Endothelial cell of umbilical vein (primary cell): ENCODE measurements around the gene SSX2IP. TPM values are rescaled to one million over a fixed set of nuclear protein-coding genes. Genes with fewer than 3 reads are reported as not detected.
"Not testable (repeated sequence)": the region's sequence is repeated elsewhere in the genome, so short reads cannot be mapped to it uniquely, and the experiment has no call there.

Experiments used
- BruUV-seq: library from RNA; stranded (reverse); fragments of 400-500 nt; replicated peaks from 2 replicates; lab custom pipeline; 2021; lab: Mats Ljungman, UMichigan
- CTCF ChIA-PET: fragments of 300-600, 350-600 bp; sonication (Branson Sonifier 250); formaldehyde crosslinking; loops from one replicate; lab custom pipeline; 2021; ENCODE audit warnings: antibody characterized with exemption, inconsistent platforms; lab: Charles Lee
- POLR2A ChIA-PET: fragments of 300-600, 350-600 bp; sonication (Branson Sonifier 250); formaldehyde crosslinking; loops from one replicate; lab custom pipeline; 2021; ENCODE audit warnings: antibody characterized with exemption, inconsistent platforms; lab: Charles Lee
- DNase-seq: peaks from one replicate; pipeline ENCODE4 v3.0.0-alpha.2; 2011; ENCODE audit warnings: low read depth, low spot score
- FAIRE-seq: peaks from 2 replicates; lab custom pipeline; 2011; peaks lifted over from hg19 to GRCh38; lab: Jason Lieb, UNC
- H2AFZ ChIP-seq: 2 replicates; pipeline ENCODE4 v1.6.0; 2012; ENCODE audit warnings: low read depth, low read length, control low read depth, inconsistent platforms
- H3K27ac ChIP-seq: 2 replicates; pipeline ENCODE4 v1.5.1; 2011; ENCODE audit warnings: low read depth, mild to moderate bottlenecking, control low read depth, low read length, moderate library complexity; ENCODE audit not compliant: insufficient read depth
- H3K27me3 ChIP-seq, 2 experiments: 2 replicates each; pipeline versions ENCODE4 v1.6.0 to v1.6.1; 2011; ENCODE audit warnings: low read length in 2 of 2, mixed read lengths in 1 of 2; ENCODE audit not compliant: control insufficient read depth in 2 of 2, insufficient read depth in 2 of 2
- H3K36me3 ChIP-seq, 2 experiments: 2 replicates in 1 of 2; 3 replicates in 1 of 2; pipeline ENCODE4 v1.5.1; 2011; ENCODE audit warnings: low read length in 2 of 2, mild to moderate bottlenecking in 1 of 2, moderate library complexity in 1 of 2; ENCODE audit not compliant: control insufficient read depth in 2 of 2, insufficient read depth in 2 of 2; ENCODE audit errors: extremely low read depth in 1 of 2
- H3K4me1 ChIP-seq: 3 replicates; pipeline ENCODE4 v1.5.1; 2011; ENCODE audit warnings: mild to moderate bottlenecking, low read length; ENCODE audit not compliant: control insufficient read depth, insufficient read depth; ENCODE audit errors: extremely low read depth
- H3K4me2 ChIP-seq: 2 replicates; pipeline ENCODE4 v1.6.1; 2011; ENCODE audit warnings: low read length, control low read depth, mixed read lengths; ENCODE audit not compliant: insufficient read depth
- H3K4me3 ChIP-seq, 3 experiments: fragments of 200-600 bp in 1 of 3; sonication (generic), shearing (Covaris generic) in 1 of 3; replicated peaks in 1 of 3; 2 replicates each; pipeline ENCODE4 v1.5.1; 2011 to 2016; ENCODE audit warnings: control low read depth in 3 of 3, low read length in 3 of 3, mild to moderate bottlenecking in 2 of 3, inconsistent platforms in 1 of 3, low read depth in 1 of 3, moderate library complexity in 1 of 3; ENCODE audit not compliant: insufficient read depth in 1 of 3
- H3K79me2 ChIP-seq: 2 replicates; pipeline ENCODE4 v1.6.0; 2012; ENCODE audit warnings: low read length, inconsistent platforms; ENCODE audit not compliant: control insufficient read depth, insufficient read depth
- H3K9ac ChIP-seq: replicated peaks from 2 replicates; pipeline ENCODE3; 2011; ENCODE audit warnings: low read length, control low read depth; ENCODE audit not compliant: insufficient read depth; ENCODE audit errors: extremely low read depth
- H3K9me1 ChIP-seq: replicated peaks from 3 replicates; pipeline ENCODE4 v1.6.0; 2011; ENCODE audit warnings: mild to moderate bottlenecking, low read length; ENCODE audit not compliant: control insufficient read depth, insufficient read depth; ENCODE audit errors: extremely low read depth
- H3K9me3 ChIP-seq: replicated peaks from 2 replicates; pipeline ENCODE4 v1.5.1; 2012; ENCODE audit warnings: low read length, inconsistent platforms; ENCODE audit not compliant: control insufficient read depth, insufficient read depth
- H4K20me1 ChIP-seq: replicated peaks from 2 replicates; pipeline ENCODE3; 2011; ENCODE audit warnings: mild to moderate bottlenecking, low read length; ENCODE audit not compliant: control insufficient read depth, insufficient read depth; ENCODE audit errors: extremely low read depth
- EZH2 ChIP-seq: IDR thresholded peaks from 2 replicates; pipeline ENCODE4 v1.6.1; 2012; ENCODE audit warnings: borderline replicate concordance, low read depth, mild to moderate bottlenecking, moderate library complexity, low read length, inconsistent platforms; ENCODE audit not compliant: severe bottlenecking
- FOS ChIP-seq: IDR thresholded peaks from 2 replicates; pipeline ENCODE4 v1.6.1; 2011; ENCODE audit warnings: mild to moderate bottlenecking, low read length, moderate library complexity, borderline replicate concordance; ENCODE audit not compliant: insufficient read depth
- GATA2 ChIP-seq: IDR thresholded peaks from 2 replicates; pipeline ENCODE4 v1.7.0; 2011; ENCODE audit warnings: low read depth, mild to moderate bottlenecking, moderate library complexity, mixed read lengths, low read length; ENCODE audit not compliant: insufficient read length, insufficient read depth
- JUN ChIP-seq: IDR thresholded peaks from 2 replicates; pipeline ENCODE4 v1.6.1; 2011; ENCODE audit warnings: borderline replicate concordance, low read depth; ENCODE audit not compliant: insufficient read length, insufficient read depth
- MYC ChIP-seq: IDR thresholded peaks from one replicate; pipeline ENCODE4 v1.6.1; 2011; ENCODE audit warnings: mild to moderate bottlenecking, low read depth, low read length
- POLR2A ChIP-seq: IDR thresholded peaks from 2 replicates; pipeline ENCODE4 v1.6.1; 2012; ENCODE audit warnings: low read depth, mild to moderate bottlenecking, control low read depth, low read length
- POLR2AphosphoS5 ChIP-seq: IDR thresholded peaks from 2 replicates; pipeline ENCODE4 v1.6.1; 2012; ENCODE audit warnings: low read depth, mild to moderate bottlenecking, control low read depth, low read length, moderate library complexity; ENCODE audit not compliant: insufficient read depth
- dilution Hi-C: fragments of 300-500 bp; cut with MboI; formaldehyde crosslinking; loops from one replicate; pipeline ENCODE4 v1.15.0; 2019; ENCODE audit warnings: low sequenced_read_pairs; ENCODE audit not compliant: extremely low pct_ligation_motif_present
- intact Hi-C: fragments of 100-400 bp; cut with micrococcal nuclease; formaldehyde crosslinking; loops from one replicate; pipeline ENCODE4 v1.10.0; 2022
- polyA plus RNA-seq, 4 experiments: library from polyadenylated mRNA; depleted of rRNA in 3 of 4; stranded (reverse) in 3 of 4; unstranded in 1 of 4; fragments of >200 nt; gene quantifications; 2 replicates each; pipeline versions ENCODE4 v1.2.1 to v1.2.3, GENCODE V29; 2011 to 2012; ENCODE audit warnings: missing spikeins in 1 of 4
- total RNA-seq: library from RNA; stranded (reverse); gene quantifications from 2 replicates; pipeline ENCODE4 v1.2.3, GENCODE V29; 2021
- TF ChIP-seq, protein P1 (sequence below), 2 donors: IDR thresholded peaks; 1 replicate in 1 of 2; 2 replicates in 1 of 2; pipeline ENCODE4 v1.5.1; 2011; ENCODE audit warnings: low read length in 2 of 2, mild to moderate bottlenecking in 2 of 2, moderate library complexity in 2 of 2, control low read depth in 1 of 2, inconsistent platforms in 1 of 2, low read depth in 1 of 2; ENCODE audit not compliant: insufficient read depth in 1 of 2; ENCODE audit errors: extremely low read depth in 1 of 2
- TF ChIP-seq, protein P2 (sequence below): IDR thresholded peaks from 2 replicates; pipeline ENCODE4 v1.6.1; 2011; ENCODE audit not compliant: insufficient read depth, insufficient read length

Gene SSX2IP
- total and polyA plus RNA-seq, 2 donors (not counting 3 experiments of a cell fraction or from before 2014, with no cell fraction given), result 0.77 to 8.4 TPM

DNA sequence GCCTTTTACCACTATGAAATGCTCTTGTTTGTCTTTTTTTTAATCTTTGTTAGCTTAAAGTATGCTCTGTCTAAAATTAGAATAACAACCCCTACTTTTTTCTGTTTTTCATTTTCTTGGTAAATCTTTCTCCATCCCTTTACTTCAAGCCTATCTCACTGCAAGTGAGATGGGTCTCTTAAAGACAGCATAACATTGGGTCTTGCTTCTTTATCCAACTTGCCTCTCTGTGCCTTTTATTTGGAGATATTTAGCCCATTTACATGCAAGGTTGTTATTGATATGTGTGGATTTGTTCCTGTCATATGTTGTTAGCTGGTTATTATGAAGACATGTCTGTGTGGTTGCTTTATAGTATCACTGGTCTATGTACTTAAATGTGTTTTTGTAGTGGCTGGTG lies 41.3 kb upstream of the SSX2IP start:
- intact Hi-C loops (no loop called here), dilution Hi-C loops (no loop called here)
- no peak for FAIRE-seq
- Histone ChIP-seq H2AFZ (no peak overlapping the region), H4K20me1 (no peaks in the 10 kb centered on the region), H3K9me1 (no peaks in the 10 kb centered on the region), H3K9ac (no peak overlapping the region), H3K4me3 (no peak overlapping the region), H3K4me1 (no peaks in the 10 kb centered on the region), H3K27me3 (peaks cover 4 to 9% of the 10 kb centered on the region in 2 experiments), H3K9me3 (no peaks in the 10 kb centered on the region), H3K27ac (no peak overlapping the region), H3K4me2 (no peak overlapping the region), H3K79me2 (no peaks in the 10 kb centered on the region), H3K36me3 (no peaks in the 10 kb centered on the region)
- ChIA-PET CTCF (no interaction called here), POLR2A (no interaction called here)
- TF ChIP-seq FOS (no peak), POLR2AphosphoS5 (no peak), MYC (no peak), GATA2 (no peak), EZH2 (no peak), JUN (no peak), POLR2A (no peak)
- TF ChIP-seq, protein P1, sequence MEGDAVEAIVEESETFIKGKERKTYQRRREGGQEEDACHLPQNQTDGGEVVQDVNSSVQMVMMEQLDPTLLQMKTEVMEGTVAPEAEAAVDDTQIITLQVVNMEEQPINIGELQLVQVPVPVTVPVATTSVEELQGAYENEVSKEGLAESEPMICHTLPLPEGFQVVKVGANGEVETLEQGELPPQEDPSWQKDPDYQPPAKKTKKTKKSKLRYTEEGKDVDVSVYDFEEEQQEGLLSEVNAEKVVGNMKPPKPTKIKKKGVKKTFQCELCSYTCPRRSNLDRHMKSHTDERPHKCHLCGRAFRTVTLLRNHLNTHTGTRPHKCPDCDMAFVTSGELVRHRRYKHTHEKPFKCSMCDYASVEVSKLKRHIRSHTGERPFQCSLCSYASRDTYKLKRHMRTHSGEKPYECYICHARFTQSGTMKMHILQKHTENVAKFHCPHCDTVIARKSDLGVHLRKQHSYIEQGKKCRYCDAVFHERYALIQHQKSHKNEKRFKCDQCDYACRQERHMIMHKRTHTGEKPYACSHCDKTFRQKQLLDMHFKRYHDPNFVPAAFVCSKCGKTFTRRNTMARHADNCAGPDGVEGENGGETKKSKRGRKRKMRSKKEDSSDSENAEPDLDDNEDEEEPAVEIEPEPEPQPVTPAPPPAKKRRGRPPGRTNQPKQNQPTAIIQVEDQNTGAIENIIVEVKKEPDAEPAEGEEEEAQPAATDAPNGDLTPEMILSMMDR (IDR thresholded peaks at IDR 0.05; ENCODE audit: extremely low read depth in 1 of 2, insufficient read depth in 1 of 2, low read depth in 1 of 2, low read length in 2 of 2), result no peak
- TF ChIP-seq, protein P2, sequence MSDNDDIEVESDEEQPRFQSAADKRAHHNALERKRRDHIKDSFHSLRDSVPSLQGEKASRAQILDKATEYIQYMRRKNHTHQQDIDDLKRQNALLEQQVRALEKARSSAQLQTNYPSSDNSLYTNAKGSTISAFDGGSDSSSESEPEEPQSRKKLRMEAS, result no peak
- DNase-seq, result no peak
- BruUV-seq, result no TSS peak

DNA sequence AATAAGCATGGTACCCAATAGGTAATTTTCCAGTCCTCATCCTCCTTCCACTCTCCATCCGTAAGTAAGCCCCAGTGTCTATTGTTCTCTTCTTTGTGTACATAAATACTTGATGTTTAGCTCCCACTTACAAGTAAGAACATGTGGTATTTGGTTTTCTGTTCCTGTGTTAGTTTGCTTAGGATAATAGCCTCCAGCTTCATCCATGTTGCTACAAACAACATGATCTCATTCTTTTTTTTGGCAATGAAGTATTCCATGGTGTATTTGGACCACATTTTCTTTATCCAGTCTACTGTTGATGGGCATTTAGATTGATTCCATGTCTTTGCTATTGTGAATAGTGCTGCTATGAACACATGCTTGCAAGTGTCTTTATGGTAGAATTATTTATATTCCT lies 37.5 kb upstream of the SSX2IP start:
- H4K20me1 ChIP-seq, H3K9me1 ChIP-seq, H2AFZ ChIP-seq, H3K4me1 ChIP-seq, intact Hi-C loops, DNase-seq, POLR2A ChIA-PET, BruUV-seq, H3K79me2 ChIP-seq, dilution Hi-C loops, H3K4me3 ChIP-seq, H3K27me3 ChIP-seq, H3K27ac ChIP-seq, H3K9me3 ChIP-seq, FAIRE-seq, H3K4me2 ChIP-seq, H3K9ac ChIP-seq, H3K36me3 ChIP-seq: not testable (repeated sequence)
- CTCF ChIA-PET, result interaction anchor here (0.6 to 1.3 kb wide), 2 partner anchors 12 to 819 kb away, joined by 3 to 4 read pairs; no protein-coding TSS in a partner anchor
